K562 (cell line): Measurements from ENCODE around the gene IGSF21. TPM values are rescaled to one million over a fixed set of nuclear protein-coding genes. Genes with fewer than 3 reads are reported as not detected.
"Not testable (repeated sequence)": the region's sequence is repeated elsewhere in the genome, so short reads cannot be mapped to it uniquely, and the experiment has no call there.

ENCODE experiments used
- ATAC-seq: fragments of 200-7000 bp; cut with Tn5 transposase; 3 replicates; pipeline ENCODE4 v1.9.1; 2020; ENCODE audit warnings: moderate library complexity
- BruUV-seq: library from RNA; stranded (reverse); fragments of 400-500 nt; replicated peaks from 2 replicates; lab custom pipeline; 2021; lab: Mats Ljungman, UMichigan
- CTCF ChIA-PET: fragments of 300-600 bp; formaldehyde crosslinking; extraction: SDS; loops from one replicate; lab custom pipeline; 2021; ENCODE audit warnings: low intra/inter-chr PET ratio; lab: Yijun Ruan, JAX
- POLR2A ChIA-PET: fragments of 300-600, 350-650 bp; sonication (Branson Sonifier 250); formaldehyde crosslinking; extraction: SDS; loops from one replicate; lab custom pipeline; 2021; ENCODE audit warnings: antibody characterized with exemption, inconsistent platforms; lab: Yijun Ruan, JAX
- DNase-seq, 4 experiments: peaks; one replicate each; pipeline versions ENCODE4 v3.0.0 to v3.0.0-alpha.2; 2011 to 2018; ENCODE audit warnings: low spot score in 3 of 4, mixed read lengths in 3 of 4; ENCODE audit errors: extremely low read depth in 1 of 4
- FAIRE-seq: peaks from 2 replicates; lab custom pipeline; 2011; peaks lifted over from hg19 to GRCh38; lab: Jason Lieb, UNC
- H2AFZ ChIP-seq: 2 replicates; pipeline ENCODE4 v1.6.0; 2011; ENCODE audit warnings: low read depth, low read length, control low read depth, inconsistent platforms
- H3K27ac ChIP-seq: fragments of 200-600 bp; 3 replicates; pipeline ENCODE4 v1.8.0; 2011; ENCODE audit warnings: low read depth, mild to moderate bottlenecking, control low read depth, inconsistent platforms, low read length, moderate library complexity, mixed read lengths; ENCODE audit errors: extremely low read depth
- H3K27me3 ChIP-seq, 2 experiments: fragments of 300-600 bp in 1 of 2; 2 replicates in 1 of 2; 3 replicates in 1 of 2; pipeline versions ENCODE4 v1.6.0 to v1.8.0; 2011; ENCODE audit warnings: inconsistent platforms in 2 of 2, low read length in 2 of 2, mild to moderate bottlenecking in 1 of 2, mixed read lengths in 1 of 2, moderate library complexity in 1 of 2; ENCODE audit not compliant: control insufficient read depth in 2 of 2, insufficient read depth in 2 of 2
- H3K36me3 ChIP-seq: fragments of 300-600 bp; 3 replicates; pipeline ENCODE4 v1.8.0; 2011; ENCODE audit warnings: mild to moderate bottlenecking, low read length, inconsistent platforms; ENCODE audit not compliant: control insufficient read depth, insufficient read depth
- H3K4me1 ChIP-seq, 2 experiments: fragments of 200-600 bp in 1 of 2; replicated peaks in 1 of 2; 2 replicates in 1 of 2; 3 replicates in 1 of 2; pipeline versions ENCODE4 v1.5.1 to v1.8.0; 2011; ENCODE audit warnings: inconsistent platforms in 2 of 2, low read length in 2 of 2, mild to moderate bottlenecking in 1 of 2, mixed read lengths in 1 of 2, moderate library complexity in 1 of 2; ENCODE audit not compliant: control insufficient read depth in 2 of 2, insufficient read depth in 2 of 2
- H3K4me2 ChIP-seq: 2 replicates; pipeline ENCODE4 v1.6.1; 2011; ENCODE audit warnings: low read length, control low read depth, inconsistent platforms, mixed read lengths; ENCODE audit not compliant: insufficient read depth
- H3K4me3 ChIP-seq: fragments of 200-600 bp; sonication (generic), shearing (Covaris generic); 2 replicates; pipeline ENCODE4 v1.5.1; 2016; ENCODE audit warnings: control low read depth, inconsistent platforms
- H3K79me2 ChIP-seq: fragments of 200-600 bp; 3 replicates; pipeline ENCODE4 v1.8.0; 2011; ENCODE audit warnings: low read length, inconsistent platforms; ENCODE audit not compliant: control insufficient read depth, insufficient read depth
- H3K9ac ChIP-seq, 2 experiments: 2 replicates each; pipeline versions ENCODE4 v1.6.0 to v1.6.1; 2011; ENCODE audit warnings: low read depth in 2 of 2, low read length in 2 of 2, control low read depth in 1 of 2, inconsistent platforms in 1 of 2, mild to moderate bottlenecking in 1 of 2, mixed read lengths in 1 of 2; ENCODE audit not compliant: insufficient read depth in 1 of 2
- H3K9me1 ChIP-seq: one replicate; pipeline ENCODE4 v1.6.0; 2011; ENCODE audit warnings: inconsistent platforms, mild to moderate bottlenecking, low read length, moderate library complexity; ENCODE audit not compliant: control insufficient read depth, insufficient read depth
- H3K9me3 ChIP-seq: replicated peaks from 2 replicates; pipeline ENCODE4 v1.5.1; 2011; ENCODE audit warnings: low read depth, low read length, inconsistent platforms; ENCODE audit not compliant: control insufficient read depth, insufficient read depth
- H4K20me1 ChIP-seq: replicated peaks from 2 replicates; pipeline ENCODE4 v1.6.1; 2011; ENCODE audit warnings: low read length, inconsistent platforms, mixed read lengths; ENCODE audit not compliant: control insufficient read depth, insufficient read depth
- COPS2 ChIP-seq: fragments of 450-650 bp; conservative IDR thresholded peaks from 2 replicates; pipeline ENCODE4 v1.6.1; 2016; ENCODE audit warnings: mild to moderate bottlenecking, moderate library complexity
- HNRNPH1 ChIP-seq: fragments of 200-400 bp; formaldehyde crosslinking; optimal IDR thresholded peaks from 2 replicates; pipeline ENCODE3; 2017; ENCODE audit warnings: low read depth, mild to moderate bottlenecking, low read length, moderate library complexity
- KLF1 ChIP-seq: fragments of 450-650 bp; IDR thresholded peaks from 2 replicates; pipeline ENCODE4 v1.6.1; 2016; ENCODE audit warnings: missing genetic modification characterization, missing compliant biosample characterization
- RBM25 ChIP-seq: fragments of 200-400 bp; formaldehyde crosslinking; IDR thresholded peaks from 2 replicates; pipeline ENCODE4 v1.6.1; 2018; ENCODE audit warnings: low read length, low read depth, moderate library complexity; ENCODE audit not compliant: severe bottlenecking
- SMARCA4 ChIP-seq: fragments of 450-650 bp; IDR thresholded peaks from 2 replicates; pipeline ENCODE4 v1.6.1; 2016
- ZFP36 ChIP-seq: fragments of 150-350 bp; IDR thresholded peaks from 2 replicates; pipeline ENCODE4 v1.6.1; 2018; ENCODE audit warnings: low read length, low read depth; ENCODE audit not compliant: partially characterized antibody
- ZNF184 ChIP-seq: sonication (generic); formaldehyde crosslinking; IDR thresholded peaks from 2 replicates; pipeline ENCODE4 v1.5.0; 2020; ENCODE audit warnings: missing genetic modification reagents
- ZNF3 ChIP-seq: fragments of 250-450 bp; sonication (Bioruptor Pico); IDR thresholded peaks from 2 replicates; pipeline ENCODE4 v1.5.0; 2021; ENCODE audit warnings: mild to moderate bottlenecking, moderate library complexity
- whole genome bisulfite sequencing: fragments of 100-300 bp; shearing (Covaris generic); methylation state at CpG from one replicate; pipeline ENCODE4 v1.1.6; 2016; ENCODE audit warnings: low coverage, mixed read lengths; ENCODE audit not compliant: insufficient coverage; ENCODE audit errors: missing lambda C conversion rate; 5-methylcytosine and 5-hydroxymethylcytosine counted together
- in situ Hi-C: fragments of 300-500 bp; cut with MboI; formaldehyde crosslinking; loops from 4 replicates; pipeline ENCODE4 v1.15.0; 2018; ENCODE audit warnings: inconsistent platforms, mixed read lengths
- intact Hi-C: fragments of 100-400 bp; cut with micrococcal nuclease; formaldehyde crosslinking; loops from 2 replicates; pipeline ENCODE4 v1.14.2; 2022
- polyA plus RNA-seq, 8 experiments: library from polyadenylated mRNA; depleted of rRNA in 4 of 8; stranded (reverse) in 5 of 8; unstranded in 3 of 8; fragments of >200 nt; fragmentation: Nextera tagmentation in 2 of 8; fragmentation: Illumina TruSeq in 1 of 8; extraction: Ambion mirVana in 2 of 8; extraction: Trizol in 1 of 8; gene quantifications; 2 replicates each; pipeline versions ENCODE4 v1.2.1 to v1.2.3, GENCODE V29; 2011 to 2014; ENCODE audit warnings: inconsistent platforms in 1 of 8, missing spikeins in 1 of 8
- total RNA-seq, 7 experiments: library from RNA; depleted of rRNA in 6 of 7; stranded (reverse); fragments of >200 nt in 6 of 7; fragmentation: Illumina TruSeq in 2 of 7; extraction: Trizol in 2 of 7; gene quantifications; 2 replicates each; pipeline versions ENCODE4 v1.2.1 to v1.2.3, GENCODE V29; 2011 to 2021; ENCODE audit warnings: low replicate concordance in 1 of 7

The IGSF21 gene
- total and polyA plus RNA-seq, 9 of the 15 experiments (the other 6 are each of a cell fraction or from before 2014, with no cell fraction given) = not detected

DNA sequence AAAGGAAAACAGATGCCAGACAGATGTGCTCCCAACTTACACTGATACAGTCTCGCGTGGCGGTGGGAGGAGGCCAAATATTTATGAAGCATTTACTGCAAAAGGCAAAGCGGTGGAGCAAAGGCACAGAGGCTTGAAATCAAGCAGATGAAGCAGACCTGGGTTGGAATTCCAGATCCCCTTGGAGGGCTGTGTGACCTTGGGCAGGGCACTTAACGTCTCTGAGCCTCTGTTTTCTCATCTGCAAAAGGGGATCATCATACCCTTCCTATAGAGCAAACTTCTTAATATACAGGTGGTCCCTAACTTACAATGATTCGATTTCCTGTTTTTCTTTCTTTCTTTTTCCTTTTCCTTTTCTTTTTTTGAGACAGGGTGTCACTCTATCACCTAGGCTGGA, 54.1 kb downstream of the IGSF21 start:
- no peak for FAIRE-seq
- in situ Hi-C loops (no loop called here), intact Hi-C loops (no loop called here)
- Histone ChIP-seq H3K36me3 (no peaks in the 10 kb centered on the region), H4K20me1 (0 out of 2 replicates have a peak, but pooled peaks cover 5% of the 10 kb centered on the region), H3K27me3 (peaks cover 6 to 20% of the 10 kb centered on the region in 2 experiments; a peak in 3 of 5 replicates), H3K9me1 (no peaks in the 10 kb centered on the region), H2AFZ (no peak overlapping the region), H3K4me2 (no peak overlapping the region), H3K79me2 (no peaks in the 10 kb centered on the region), H3K9ac (no peak overlapping the region), H3K9me3 (no peaks in the 10 kb centered on the region), H3K27ac (no peak overlapping the region), H3K4me1 (no peaks in the 10 kb centered on the region), H3K4me3 (no peak overlapping the region)
- no peak for ATAC-seq
- ChIA-PET POLR2A (no interaction called here), CTCF (no interaction called here)
- TF ChIP-seq HNRNPH1 = no peak
- TF ChIP-seq KLF1 (tag) = no peak
- TF ChIP-seq RBM25 = peak; percentile 82
- no peak for TF ChIP-seq ZNF184 (CRISPR knock-in tag)
- TF ChIP-seq ZFP36 = peak; percentile 70
- TF ChIP-seq ZNF3 (CRISPR knock-in tag) = no peak
- no peak for TF ChIP-seq COPS2
- no peak for TF ChIP-seq SMARCA4
- no TSS peak for BruUV-seq
- 2% methylated on average over 6 of the region's 6 CpGs for WGBS
- DNase-seq = no peak

GRCh38 chr1:18165640-18166039, 58.0 kb downstream of the IGSF21 start:
- Histone ChIP-seq H4K20me1 (peaks cover 12% of the 10 kb centered on the region; the same call in 1 of the 2 replicates), H3K27me3 (peaks cover 5 to 19% of the 10 kb centered on the region in 2 experiments; a peak in 3 of 5 replicates)
- FAIRE-seq, intact Hi-C loops, POLR2A ChIA-PET, H3K9ac ChIP-seq, H3K9me1 ChIP-seq, H3K9me3 ChIP-seq, H3K4me3 ChIP-seq, H3K27ac ChIP-seq, BruUV-seq, CTCF ChIA-PET, H3K36me3 ChIP-seq, H3K79me2 ChIP-seq, H3K4me1 ChIP-seq, in situ Hi-C loops, H3K4me2 ChIP-seq, DNase-seq, ATAC-seq, H2AFZ ChIP-seq: not testable (repeated sequence)
- 0% methylated on average over 2 of the region's 2 CpGs for WGBS
